ENCODE measurements around the gene NOSTRIN.

DNA sequence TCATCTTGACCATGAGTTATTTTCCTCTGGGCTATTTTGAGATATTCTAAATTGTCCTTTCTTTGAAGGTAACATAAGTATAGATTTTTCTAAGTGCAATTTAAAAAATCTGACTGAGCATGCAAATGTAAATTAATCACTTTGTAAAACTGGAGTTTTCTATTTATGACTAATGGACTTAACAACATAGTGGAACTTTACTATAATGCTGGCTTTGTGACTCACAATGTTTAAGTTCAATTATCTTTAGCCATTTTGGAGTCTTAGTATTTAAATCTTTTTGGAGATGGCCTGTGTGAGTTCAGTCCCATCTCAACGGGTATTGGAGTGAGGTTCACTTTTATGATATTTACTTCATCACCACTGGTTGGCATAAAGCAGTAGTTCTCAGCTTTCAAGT, 35.2 kb upstream of the NOSTRIN start:
- TF ChIP-seq CTCF (conservative IDR thresholded peaks at IDR 0.05; ENCODE audit: low read length) (no peak), EZH2phosphoT487 (IDR thresholded peaks at IDR 0.05; ENCODE audit: borderline replicate concordance) (no peak)
